ENCODE measurements around the gene SLC34A1. TPM values are rescaled to one million over a fixed set of nuclear protein-coding genes. Genes with fewer than 3 reads are reported as not detected.

Gene SLC34A1
- total and polyA plus RNA-seq, 2 of the 13 experiments (the other 11 are each of a cell fraction or from before 2014, with no cell fraction given) = 0.03 to 0.20 TPM

GRCh38 chr5:177347699-177348098 is 36.5 kb upstream of the SLC34A1 start:
- CTCF ChIA-PET (ENCODE audit: low intra/inter-chr PET ratio, low total read pairs) = no interaction called here
- H3K27ac ChIP-seq (ENCODE audit: extremely low read length, insufficient read depth, low read length) = no peak overlapping the region
- TF ChIP-seq RXRA (CRISPR knock-in tag; IDR thresholded peaks at IDR 0.05) (no peak), ZNF124 (CRISPR knock-in tag; IDR thresholded peaks at IDR 0.05) (no peak), ZNF121 (CRISPR knock-in tag; IDR thresholded peaks at IDR 0.05) (peak; percentile 91), FOXJ3 (CRISPR knock-in tag; IDR thresholded peaks at IDR 0.05; ENCODE audit: borderline replicate concordance) (no peak), ELF4 (CRISPR knock-in tag; IDR thresholded peaks at IDR 0.05; ENCODE audit: borderline replicate concordance) (no peak)
- H3K4me3 ChIP-seq (replicated peaks in 1 of 3; ENCODE audit: insufficient read depth in 1 of 3, low read depth in 2 of 3, low read length in 3 of 3) = no peak overlapping the region
- H3K4me2 ChIP-seq (ENCODE audit: low read depth, low read length) = peak overlapping the region; percentile 36; the same call in 1 of the 2 replicates
- WGBS (ENCODE audit: low lambda C conversion rate) = 91% methylated on average over 4 of the region's 4 CpGs
- H3K4me1 ChIP-seq (ENCODE audit: insufficient read depth, low read length) = peaks cover 47% of the 10 kb centered on the region
- intact Hi-C loops (cut with micrococcal nuclease; ENCODE audit: unreplicated experiment) (no loop called here), in situ Hi-C loops (cut with HindIII; ENCODE audit: extremely low pct_ligation_motif_present, low pct_unique_long_range_greater_than_20kb) (no loop called here)
- POLR2A ChIA-PET = no interaction called here
- ATAC-seq (no peak), FAIRE-seq (no peak), DNase-seq (ENCODE audit: low spot score) (no peak)
- H4K20me1 ChIP-seq (ENCODE audit: insufficient read depth, low read length) = no peaks in the 10 kb centered on the region
- peak overlapping the region; percentile 38; the same call in 1 of the 2 replicates for H3K9ac ChIP-seq (ENCODE audit: insufficient read depth, low read depth, low read length)
- peaks cover 70% of the 10 kb centered on the region for H3K79me2 ChIP-seq (ENCODE audit: insufficient read depth, low read length)
- H3K36me3 ChIP-seq (replicated peaks in 1 of 2; ENCODE audit: control insufficient read depth in 1 of 2, insufficient read depth in 2 of 2, low read length in 2 of 2) = peaks cover 8 to 22% of the 10 kb centered on the region in 2 experiments
- no TSS peak for BruUV-seq (replicated peaks)
- no peaks in the 10 kb centered on the region; a peak in 1 of 5 replicates for H3K27me3 ChIP-seq (ENCODE audit: control insufficient read depth in 1 of 2, insufficient read depth in 2 of 2, low read length in 2 of 2)
- no peaks in the 10 kb centered on the region for H3K9me3 ChIP-seq (ENCODE audit: low read length)
- no peak overlapping the region for H2AFZ ChIP-seq (ENCODE audit: low read length)

DNA sequence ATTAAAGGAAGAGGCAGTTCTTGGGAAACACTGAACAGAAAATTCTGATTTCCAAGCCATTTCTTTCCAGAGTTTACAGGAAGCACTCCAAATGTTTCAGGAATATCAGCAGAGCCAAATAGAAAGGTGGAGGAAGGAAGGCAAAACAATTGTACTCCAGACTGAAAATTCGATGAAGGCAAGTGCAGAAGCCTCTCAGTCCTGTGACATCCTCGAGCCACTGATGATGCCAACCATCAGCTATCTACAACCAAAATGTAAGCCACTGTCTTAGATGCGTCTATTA is 34.9 kb upstream of the SLC34A1 start:
- CTCF ChIA-PET (ENCODE audit: low intra/inter-chr PET ratio, low total read pairs) = no interaction called here
- POLR2A ChIA-PET = interaction anchor here (1.0 to 1.3 kb wide), 3 partner anchors 18 to 29 kb away, joined by 3 read pairs; no protein-coding TSS in a partner anchor

More for the DNA sequence above, 34.9 kb upstream of the SLC34A1 start:
- ATAC-seq (no peak), DNase-seq (ENCODE audit: low spot score) (no peak), FAIRE-seq (no peak)
- in situ Hi-C loops (cut with HindIII; ENCODE audit: extremely low pct_ligation_motif_present, low pct_unique_long_range_greater_than_20kb) = no loop called here
- H3K9me3 ChIP-seq (ENCODE audit: low read length) = no peaks in the 10 kb centered on the region
- no peak overlapping the region for H3K27ac ChIP-seq (ENCODE audit: extremely low read length, insufficient read depth, low read length)
- H3K4me3 ChIP-seq (replicated peaks in 1 of 3; ENCODE audit: insufficient read depth in 1 of 3, low read depth in 2 of 3, low read length in 3 of 3) = 0 out of 6 replicates have a peak overlapping the region, but pooled peaks of 1 of the 3 experiments have one; percentile 93
- H3K4me2 ChIP-seq (ENCODE audit: low read depth, low read length) = peak overlapping the region; percentile 94
- intact Hi-C loops (cut with micrococcal nuclease; ENCODE audit: unreplicated experiment) = no loop called here
- H4K20me1 ChIP-seq (ENCODE audit: insufficient read depth, low read length) = no peaks in the 10 kb centered on the region
- no peak overlapping the region for H2AFZ ChIP-seq (ENCODE audit: low read length)
- H3K4me1 ChIP-seq (ENCODE audit: insufficient read depth, low read length) = peaks cover 63% of the 10 kb centered on the region
- 72% methylated on average over 3 of the region's 3 CpGs for WGBS (ENCODE audit: low lambda C conversion rate)
- H3K27me3 ChIP-seq (ENCODE audit: control insufficient read depth in 1 of 2, insufficient read depth in 2 of 2, low read length in 2 of 2) = no peaks in the 10 kb centered on the region; a peak in 1 of 5 replicates
- H3K9ac ChIP-seq (ENCODE audit: insufficient read depth, low read depth, low read length) = peak overlapping the region; percentile 95; the same call in 1 of the 2 replicates
- peaks cover 6 to 15% of the 10 kb centered on the region in 2 experiments for H3K36me3 ChIP-seq (replicated peaks in 1 of 2; ENCODE audit: control insufficient read depth in 1 of 2, insufficient read depth in 2 of 2, low read length in 2 of 2)
- no TSS peak for BruUV-seq (replicated peaks)
- peaks cover 60% of the 10 kb centered on the region for H3K79me2 ChIP-seq (ENCODE audit: insufficient read depth, low read length)
- TF ChIP-seq SMARCE1 (IDR thresholded peaks at IDR 0.05; ENCODE audit: borderline replicate concordance) = no peak
- TF ChIP-seq ZNF670 (CRISPR knock-in tag; IDR thresholded peaks at IDR 0.05; ENCODE audit: borderline replicate concordance) = no peak
- TF ChIP-seq CENPX (CRISPR knock-in tag; IDR thresholded peaks at IDR 0.05) = no peak
- no peak for TF ChIP-seq ZNF34 (CRISPR knock-in tag; IDR thresholded peaks at IDR 0.05; ENCODE audit: borderline replicate concordance)
- TF ChIP-seq ZNF558 (CRISPR knock-in tag; IDR thresholded peaks at IDR 0.05; ENCODE audit: borderline replicate concordance) = no peak
- TF ChIP-seq NONO (IDR thresholded peaks at IDR 0.05) = no peak
- no peak for TF ChIP-seq NONO (CRISPR knock-in tag; conservative IDR thresholded peaks at IDR 0.05)
- TF ChIP-seq SP140L (CRISPR knock-in tag; IDR thresholded peaks at IDR 0.05; ENCODE audit: borderline replicate concordance) = no peak
- TF ChIP-seq DPF2 (CRISPR knock-in tag; IDR thresholded peaks at IDR 0.05; ENCODE audit: borderline replicate concordance, low read depth) = no peak
